Measurements from ENCODE around the gene NME7.
A peak's percentile ranks its signal among the peaks of the same experiment; 100 is the strongest.
"Not testable (repeated sequence)": the region's sequence is repeated elsewhere in the genome, so short reads cannot be mapped to it uniquely, and the experiment has no call there.

NME7 gene

DNA sequence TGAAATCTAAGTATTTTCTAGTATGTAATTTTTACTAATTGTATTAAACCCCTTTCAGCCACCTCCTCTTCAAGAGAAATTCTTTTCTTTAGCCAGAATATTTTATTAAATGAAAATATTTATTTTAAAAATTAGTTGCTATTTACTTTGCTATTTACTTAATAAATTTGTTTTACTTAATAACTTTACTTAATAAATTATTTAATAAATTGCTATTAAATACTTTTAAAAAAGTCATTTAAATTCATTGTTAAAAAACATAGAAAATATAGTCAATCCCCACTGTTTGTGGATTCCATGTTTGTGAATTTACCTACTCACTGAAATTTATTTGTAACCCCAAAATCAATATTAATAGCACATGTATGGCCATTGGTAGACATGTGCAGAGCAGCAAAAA is 155.5 kb downstream of the NME7 start:
- no peak for DNase-seq

DNA sequence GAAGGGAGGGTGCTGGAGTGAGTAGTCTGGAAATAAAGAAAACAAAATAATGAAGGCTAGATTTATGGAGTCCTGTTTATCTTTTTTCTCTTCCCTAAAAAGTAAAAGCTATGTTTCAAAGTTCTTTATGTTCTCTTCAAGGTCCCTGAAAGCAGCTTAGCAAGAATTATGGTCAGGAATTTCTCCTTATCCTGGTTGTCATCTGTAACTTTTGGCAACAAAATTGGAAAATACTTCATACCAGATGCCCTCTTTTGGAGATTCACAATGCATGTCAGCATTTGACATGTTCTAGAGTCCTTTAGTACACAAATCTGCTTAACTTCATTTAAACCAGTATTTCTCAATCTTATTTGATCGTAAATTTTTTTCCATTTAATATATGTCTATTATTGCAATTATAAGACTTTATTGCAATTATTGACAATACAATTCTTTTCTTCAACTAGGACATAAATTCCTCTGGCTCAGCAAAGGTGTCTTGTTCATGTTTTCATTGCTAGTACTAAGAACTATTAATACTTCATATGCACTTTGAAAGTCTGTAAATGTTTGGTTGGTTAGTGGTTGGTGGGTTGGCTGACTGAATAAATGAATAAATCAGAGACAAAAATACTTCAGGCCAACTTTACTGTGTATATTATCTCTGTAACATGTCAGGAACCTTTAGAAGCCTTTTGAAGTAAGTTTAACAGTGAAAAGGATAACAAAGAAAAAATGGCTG is 159.6 kb downstream of the NME7 start:
- no peak for DNase-seq

DNA sequence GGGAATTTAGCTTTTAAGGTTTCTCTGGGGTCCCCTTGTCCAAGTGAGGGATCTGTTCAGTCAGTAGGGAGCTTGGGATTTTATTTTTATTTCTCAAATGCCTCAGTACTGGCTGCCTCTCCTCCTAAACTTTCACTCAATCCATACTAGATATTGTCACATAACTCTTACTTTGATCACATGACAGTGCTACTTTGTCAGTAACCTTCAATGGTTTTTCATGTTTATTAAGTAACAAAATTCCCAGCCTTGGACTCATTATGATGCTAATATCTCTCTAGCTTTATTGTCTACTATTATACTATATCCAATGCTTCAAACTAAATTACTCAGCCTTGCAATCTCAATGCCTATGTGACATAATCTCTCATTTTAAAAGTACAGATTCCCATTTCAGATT is 163.4 kb downstream of the NME7 start:
- no peak for DNase-seq

DNA sequence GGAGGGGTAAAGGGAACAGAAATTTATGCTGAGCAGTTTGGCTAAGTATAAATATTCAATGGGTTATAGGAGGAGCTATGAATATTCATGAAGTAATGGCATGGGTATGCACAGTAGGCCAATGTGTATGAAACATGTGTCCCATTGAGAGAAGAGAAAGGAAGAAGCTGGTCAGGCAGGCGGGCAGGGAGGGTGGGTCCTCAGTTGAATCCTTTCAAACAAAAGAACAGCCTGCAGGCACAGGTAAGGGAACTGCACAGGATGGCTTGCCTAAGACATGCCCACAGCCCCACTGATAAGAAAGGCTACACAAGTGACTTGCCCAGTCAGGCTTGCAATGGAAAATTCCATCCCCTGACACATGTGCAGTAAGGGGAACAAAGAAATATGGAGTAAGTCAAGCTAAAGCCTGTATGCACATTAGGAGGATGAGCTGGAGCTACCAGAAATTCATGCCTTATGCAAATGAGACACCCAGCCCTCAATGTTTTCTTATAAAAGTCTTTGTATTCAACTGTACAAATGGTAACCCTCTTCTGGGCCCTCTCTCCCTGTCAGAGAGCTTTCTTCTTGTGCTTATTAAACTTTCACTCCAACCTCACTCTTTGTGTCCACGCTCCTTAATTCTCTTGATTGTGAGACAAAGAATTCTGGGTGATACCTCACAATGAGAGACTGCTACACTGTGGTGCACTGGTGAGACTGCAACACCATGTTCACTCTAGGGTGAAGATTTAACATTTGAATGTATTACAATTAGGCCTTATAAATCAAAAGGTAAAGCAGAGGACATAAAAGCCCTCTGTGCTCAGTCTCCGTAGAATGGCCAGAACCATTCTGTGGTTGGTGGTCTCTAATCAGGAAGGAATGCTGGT is 164.6 kb downstream of the NME7 start:
- DNase-seq: no peak

DNA sequence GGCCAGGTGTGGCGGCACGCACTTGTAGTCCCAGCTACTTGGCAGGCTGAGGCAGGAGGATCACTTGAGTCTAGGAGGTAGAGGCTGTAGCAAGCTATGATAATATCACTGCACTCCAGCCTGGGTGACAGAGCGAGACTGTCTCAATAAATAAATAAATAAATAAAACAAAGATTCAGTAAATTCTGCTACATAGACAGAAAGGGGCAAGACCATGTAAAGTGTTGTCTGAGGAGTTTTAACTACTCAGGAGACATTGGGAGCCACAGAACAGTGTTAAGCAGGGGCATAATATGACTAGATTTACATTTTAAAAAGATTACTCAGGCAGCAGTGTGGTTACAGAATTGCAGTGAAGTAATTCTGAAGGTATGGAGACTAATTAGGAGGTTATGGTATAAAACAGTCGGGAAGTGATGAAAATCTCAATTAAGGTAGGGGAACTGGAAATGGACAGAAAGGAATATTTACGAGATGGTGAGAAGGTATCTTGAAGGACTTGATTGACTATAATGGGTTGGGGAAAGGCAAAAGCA is 166.4 kb downstream of the NME7 start:
- no peak for DNase-seq

DNA sequence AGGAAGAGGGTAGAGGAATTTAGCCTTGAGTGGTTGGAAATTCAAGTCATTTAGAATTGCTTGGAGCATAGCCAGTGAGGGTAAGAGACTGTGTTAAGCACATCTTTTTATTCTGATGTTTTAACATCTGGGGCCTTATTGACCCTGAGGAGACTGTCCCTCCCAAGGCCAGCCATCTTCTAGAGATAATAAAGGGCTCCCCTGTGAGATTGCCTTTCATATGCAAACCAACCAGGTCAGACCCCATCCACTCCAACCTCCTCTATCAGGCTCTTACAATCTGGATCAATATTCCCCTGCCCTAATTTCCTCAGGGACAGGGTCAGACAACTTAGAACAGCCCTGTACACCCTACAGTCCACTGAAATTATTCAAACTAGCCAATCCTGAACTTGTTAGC is 167.3 kb downstream of the NME7 start:
- DNase-seq: no peak

DNA sequence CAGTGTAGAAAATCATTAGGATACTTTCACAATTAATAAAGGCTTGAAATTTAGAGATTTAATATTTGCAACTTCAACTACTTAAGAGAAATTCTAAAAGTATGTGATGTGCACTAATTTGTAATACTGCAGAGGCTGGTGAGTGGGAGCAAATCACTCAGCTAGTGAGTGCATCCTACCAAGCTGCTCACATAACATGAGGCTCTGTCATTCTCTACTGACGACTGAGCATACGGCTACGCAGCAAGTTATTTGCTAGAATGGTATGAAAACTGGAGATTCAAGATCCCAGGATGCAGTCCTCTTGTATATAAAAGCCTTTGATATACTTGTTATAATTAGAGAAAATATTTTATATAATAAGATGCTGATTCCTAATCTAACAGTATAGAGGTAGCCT is 171.0 kb downstream of the NME7 start:
- peak; percentile 74 for DNase-seq

DNA sequence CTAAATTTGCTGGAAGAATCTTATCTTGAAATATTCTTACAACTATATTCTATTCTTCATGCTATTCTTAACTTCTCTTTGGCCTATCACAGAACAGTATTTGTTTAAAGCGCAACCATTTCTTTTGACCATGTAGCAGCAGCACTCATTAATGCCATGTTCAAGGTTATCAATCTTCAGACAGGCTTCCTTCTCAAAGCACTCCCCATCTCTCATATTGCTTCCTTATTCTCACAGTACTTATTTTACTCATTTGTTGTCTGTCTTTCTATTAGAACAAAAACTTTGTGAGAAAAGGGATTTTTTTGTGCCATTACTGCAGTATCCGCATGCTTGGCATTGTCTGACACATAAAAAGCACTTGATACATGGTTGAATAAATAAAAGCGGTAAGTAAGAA is 171.4 kb downstream of the NME7 start:
- peak; percentile 87 for DNase-seq

DNA sequence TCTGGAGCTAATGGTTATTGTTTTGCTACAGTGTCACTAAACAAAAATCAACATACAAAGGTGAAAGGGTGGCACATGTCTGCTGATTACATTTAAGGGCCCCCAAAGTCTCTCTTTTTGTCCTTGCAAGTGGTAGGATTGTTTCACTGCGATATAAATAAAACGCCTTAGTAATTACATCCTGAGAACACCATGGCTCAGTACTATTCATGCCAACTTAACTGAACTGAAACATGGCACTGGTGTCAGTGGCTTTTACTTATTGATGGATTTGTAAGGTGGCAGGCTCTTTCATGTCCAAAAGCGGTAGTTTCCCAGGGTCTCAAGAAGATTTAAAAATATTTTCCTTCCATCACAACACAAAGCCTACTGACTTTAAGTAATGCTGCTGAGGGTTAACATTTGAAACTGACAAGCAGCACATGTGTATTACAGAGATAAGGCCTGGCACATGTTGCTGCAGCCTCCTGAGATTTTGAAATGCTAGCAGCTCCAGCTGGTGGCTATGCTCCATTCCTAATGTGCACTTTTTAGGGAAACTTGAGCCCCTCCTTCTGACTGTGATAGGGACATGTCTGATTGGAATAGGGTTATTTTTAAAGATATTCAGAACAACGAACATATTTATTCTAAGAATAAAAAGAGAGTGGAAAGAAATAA is 174.3 kb downstream of the NME7 start:
- DNase-seq: peak; percentile 41

DNA sequence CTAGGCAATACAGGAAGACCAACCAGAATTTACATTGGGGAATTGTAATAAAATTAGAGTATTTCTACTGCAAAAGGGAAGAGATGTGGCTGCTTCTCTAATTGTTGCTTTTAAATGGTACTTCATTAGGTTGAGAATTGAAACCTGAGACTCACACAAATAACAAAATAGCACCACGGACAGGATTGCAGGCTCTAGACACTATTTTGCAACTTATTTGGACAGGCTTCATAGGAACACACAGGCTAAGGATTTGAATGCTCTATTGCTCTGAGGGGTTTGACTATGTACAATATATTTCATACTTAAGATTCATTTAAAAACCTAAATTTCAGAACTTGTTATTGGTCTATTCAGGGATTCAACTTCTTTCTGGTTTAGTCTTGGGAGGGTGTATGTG is 181.5 kb downstream of the NME7 start:
- no peak for DNase-seq

DNA sequence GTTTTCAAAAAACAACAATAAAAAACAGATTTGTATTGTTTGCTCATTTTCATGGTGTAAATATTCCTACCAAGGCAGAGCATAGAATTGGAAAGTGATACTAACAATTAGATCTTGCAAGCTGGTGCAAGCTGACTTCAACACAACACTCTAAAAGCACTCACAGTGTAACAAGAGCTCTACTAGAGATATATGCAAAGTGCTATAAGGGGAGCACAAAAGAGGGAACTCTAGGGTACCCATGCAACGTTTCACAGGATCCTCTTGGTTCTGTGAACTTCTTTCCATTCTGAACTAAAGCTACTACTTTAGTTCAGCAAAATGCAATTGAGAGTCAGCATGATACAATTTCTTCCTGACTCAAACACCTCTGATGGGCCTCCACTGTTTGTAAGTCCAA is 182.8 kb downstream of the NME7 start:
- no peak for DNase-seq

DNA sequence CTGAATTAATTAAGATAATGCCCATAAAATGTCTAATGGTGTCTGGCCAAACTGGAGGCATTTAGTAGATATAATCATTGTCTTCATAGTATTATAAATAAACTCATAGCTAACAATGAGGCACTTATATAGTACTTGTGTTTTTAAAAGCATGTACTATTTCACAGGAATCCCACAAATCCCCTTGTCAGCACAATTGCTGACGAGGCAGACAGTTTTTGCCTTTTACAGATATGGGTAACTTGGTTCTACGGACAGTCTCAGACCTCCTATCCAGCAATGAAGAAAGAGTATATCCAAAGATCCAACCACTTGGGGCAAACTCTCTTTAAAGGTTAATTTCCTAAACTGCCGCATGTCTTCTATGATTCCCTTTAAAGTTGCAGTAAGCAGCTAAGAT is 187.4 kb downstream of the NME7 start:
- DNase-seq: no peak

DNA sequence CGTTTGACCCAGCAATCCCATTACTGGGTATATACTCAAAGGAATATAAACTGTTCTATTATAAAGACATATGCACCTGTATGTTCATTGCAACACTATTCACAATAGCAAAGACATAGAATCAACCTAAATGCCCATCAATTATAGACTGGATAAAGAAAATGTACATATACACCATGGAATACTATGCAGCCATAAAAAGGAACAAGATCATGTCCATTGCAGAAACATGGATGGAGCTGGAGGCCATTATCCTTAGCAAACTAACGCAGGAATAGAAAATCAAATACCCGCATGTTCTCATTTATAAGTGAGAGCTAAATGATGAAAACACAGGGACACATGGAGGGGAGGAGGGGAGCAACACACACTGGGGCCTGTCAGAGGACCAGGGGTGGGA is 188.2 kb downstream of the NME7 start:
- not testable (repeated sequence) for DNase-seq

DNA sequence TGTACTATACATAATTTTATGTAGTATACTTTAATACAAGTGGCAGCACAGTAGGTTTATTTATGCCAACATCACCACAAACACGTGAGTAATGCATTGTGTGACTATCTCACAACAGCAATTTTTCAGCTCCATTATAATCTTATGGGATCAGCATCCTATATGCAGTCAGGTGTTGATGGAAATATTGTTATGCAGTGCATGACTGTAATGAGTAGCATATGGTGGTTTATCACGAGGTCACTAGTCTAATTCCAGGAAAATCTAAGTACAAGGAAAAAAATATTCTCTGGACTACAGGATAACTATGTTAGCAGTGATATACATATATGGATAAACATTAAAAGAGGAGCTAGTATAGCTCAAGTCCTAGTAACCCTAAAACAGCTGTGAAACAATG is 192.1 kb downstream of the NME7 start:
- no peak for DNase-seq

DNA sequence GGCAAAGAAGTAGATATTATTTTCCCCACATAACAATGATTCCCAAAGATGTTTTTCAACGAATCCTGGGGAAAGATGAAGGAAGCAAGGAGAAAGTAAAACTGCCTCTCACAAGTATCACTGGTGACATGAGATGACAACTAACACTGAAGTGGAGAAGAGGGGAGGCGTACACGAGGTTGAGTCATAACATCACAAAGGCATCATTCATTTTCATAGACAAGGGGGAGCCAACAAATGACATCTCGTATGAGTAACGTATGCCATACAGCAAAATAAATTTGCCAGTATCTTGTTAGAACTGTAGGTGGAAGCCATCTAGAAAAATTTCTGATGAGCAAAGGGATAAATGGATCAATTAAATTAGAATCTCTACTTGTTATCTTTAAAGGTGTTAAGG is 204.5 kb downstream of the NME7 start:
- DNase-seq: no peak

DNA sequence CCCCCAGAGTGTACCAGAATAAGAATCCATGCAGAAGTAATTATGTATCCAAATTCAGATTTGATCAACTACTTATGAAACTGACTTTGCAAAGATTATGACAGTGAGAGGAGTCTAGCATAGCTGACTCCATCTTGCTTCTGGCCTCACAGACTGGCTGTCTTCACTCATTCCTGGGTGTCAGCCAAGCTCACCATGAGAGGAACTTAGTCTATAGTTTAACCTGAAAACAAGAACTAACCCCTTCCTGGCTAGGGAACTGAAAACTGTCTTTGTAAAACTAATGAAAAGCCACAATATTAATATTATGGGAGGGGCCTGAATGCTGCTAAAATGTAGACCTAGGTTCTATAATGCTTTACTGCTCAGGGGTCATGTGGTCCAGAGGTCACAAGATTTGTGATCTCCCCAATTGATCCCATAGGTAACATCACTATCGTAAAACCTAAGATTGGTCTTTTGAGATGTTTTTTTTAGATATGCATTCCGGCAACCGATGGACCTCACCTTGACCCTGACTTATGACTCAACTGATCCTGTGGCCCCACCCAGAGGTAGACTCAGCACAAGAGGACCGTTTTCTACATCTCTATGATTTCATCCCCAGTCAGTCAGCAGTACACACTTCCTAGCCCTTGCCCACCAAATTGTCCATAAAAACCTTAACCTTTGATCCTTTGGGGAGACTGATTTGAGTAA is 206.0 kb downstream of the NME7 start:
- DNase-seq: no peak

DNA sequence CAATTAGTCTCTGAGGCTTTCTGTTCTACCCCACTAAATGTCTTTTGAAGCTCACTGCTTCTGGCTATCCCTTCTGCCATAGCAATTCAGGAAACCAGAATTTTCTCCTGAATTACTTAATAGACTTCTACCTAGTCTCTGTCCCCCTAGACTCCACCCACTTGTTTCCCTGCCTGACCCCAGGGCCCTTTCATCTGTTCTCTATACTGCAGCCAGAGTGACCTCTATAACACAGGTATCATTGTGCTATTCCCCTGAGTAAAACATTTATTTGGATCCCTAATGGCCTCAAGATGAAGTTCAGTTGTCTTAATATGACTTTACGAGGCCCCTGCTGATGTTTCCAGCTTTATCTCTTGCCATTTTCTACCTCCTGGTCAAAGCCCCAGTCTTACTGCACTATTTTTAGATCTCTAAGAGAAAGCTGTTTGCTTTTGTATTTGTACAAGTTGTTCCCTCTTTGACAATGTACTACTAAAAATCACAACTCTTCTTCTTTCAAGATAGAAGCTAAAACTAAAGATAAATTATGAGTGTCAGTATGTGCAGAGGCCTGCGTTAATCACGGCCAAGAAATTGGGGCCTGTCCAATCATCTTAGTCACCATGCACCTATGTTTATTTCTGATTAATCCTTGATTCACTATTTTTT is 206.6 kb downstream of the NME7 start:
- no peak for DNase-seq

DNA sequence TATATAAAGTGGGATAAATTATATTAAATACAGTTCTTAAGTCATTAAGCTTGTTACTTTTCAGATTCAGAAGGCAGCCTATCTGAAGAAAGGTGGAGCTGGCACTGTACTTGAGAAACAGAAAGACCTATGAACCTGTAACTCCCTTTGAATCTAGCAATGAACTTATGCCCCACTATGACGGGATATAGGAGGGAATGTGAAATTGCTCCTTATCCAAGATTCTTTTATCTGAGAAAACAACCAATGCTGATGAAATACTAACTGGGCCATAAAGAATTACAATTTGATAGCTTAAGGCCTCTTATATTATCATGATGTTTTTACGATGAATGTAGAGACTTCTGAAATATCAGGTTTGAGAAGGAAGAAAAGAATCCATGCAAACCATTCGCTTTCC is 211.0 kb downstream of the NME7 start:
- DNase-seq: no peak

DNA sequence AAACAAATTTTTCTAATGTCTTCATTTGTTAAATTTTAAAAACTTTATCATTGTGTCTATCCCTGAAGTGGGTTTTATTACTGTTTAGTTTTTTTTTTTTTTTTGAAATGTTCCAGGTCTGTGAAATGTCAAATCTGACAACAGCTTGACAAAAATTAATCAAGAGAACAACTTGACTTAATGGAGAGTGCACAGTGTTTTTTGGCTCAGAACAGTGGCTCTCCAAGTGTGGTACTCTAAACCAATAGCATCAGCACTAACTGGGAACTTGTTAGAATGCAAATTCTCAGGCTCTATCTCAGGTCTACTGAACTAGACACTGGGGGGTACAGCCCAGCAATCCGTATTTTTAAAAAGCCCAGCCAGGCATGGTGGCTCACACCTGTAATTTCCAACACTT is 211.9 kb downstream of the NME7 start:
- DNase-seq: no peak

DNA sequence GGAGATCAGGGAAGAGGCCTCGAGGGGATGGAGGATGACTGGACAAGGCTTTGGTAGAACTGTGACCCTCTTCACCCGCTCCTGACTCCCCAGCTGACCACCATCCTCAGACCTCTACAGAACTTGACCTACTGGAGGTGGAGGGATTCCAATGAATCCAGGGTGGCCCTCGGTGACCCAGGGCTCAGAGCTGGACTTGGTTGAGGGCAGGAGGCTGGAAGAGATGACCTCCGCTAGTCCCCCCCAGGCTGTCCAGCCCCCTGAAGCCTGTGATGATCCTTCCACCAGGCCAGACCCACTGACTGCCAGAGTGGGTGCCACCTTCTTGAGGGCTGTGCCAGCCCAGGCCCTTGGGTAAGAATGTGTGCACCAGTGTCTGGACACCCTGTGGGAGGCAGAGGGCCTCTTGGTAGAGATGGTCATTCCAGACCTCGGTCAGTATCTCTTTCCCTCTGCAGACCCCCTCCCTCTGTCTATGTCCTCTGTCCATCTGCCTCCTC is 216.2 kb downstream of the NME7 start:
- DNase-seq: no peak

DNA sequence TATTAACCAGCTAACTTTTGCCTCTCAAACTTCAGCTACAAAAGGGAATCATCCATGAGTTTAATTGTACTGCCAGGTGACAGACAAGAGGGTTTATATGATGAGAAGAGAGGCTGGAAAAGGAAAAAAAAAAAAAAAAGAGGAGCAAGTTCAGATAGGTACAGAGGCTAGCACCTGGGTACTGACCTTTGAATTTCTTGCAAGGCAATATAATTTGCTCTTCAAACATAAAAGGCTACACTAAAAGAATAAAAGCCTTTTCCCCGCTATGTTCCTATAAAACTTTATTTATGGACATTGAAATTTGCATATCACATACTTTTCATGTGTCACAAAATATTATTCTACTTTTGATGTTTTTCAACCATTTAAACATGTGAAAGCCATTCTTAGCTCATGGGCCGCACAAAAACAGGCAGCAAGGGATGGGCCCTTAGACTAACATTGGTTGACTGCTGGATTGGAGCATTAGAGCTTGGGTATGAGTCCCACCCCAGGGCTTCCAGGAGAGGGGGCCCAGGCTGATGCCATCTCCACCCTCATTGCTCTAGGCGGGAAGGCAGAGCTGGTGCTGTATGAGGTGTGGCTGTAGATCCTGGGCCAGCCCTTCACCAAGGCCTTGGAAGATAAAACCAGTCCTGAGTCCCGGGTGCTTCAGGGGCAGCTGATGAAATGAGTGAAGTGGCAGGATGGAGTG is 216.8 kb downstream of the NME7 start:
- DNase-seq: no peak
